H7 (cell line): ENCODE results near the gene MCM9. TPM values are rescaled to one million over a fixed set of nuclear protein-coding genes. Genes with fewer than 3 reads are reported as not detected.

Experiments
- DNase-seq: peaks from one replicate; pipeline ENCODE4 v3.0.0; 2012
- H3K27me3 ChIP-seq: 2 replicates; pipeline ENCODE4 v1.6.0; 2011; ENCODE audit warnings: mild to moderate bottlenecking, low read length; ENCODE audit not compliant: control insufficient read depth, insufficient read depth
- H3K36me3 ChIP-seq: replicated peaks from 2 replicates; pipeline ENCODE4 v1.5.1; 2011; ENCODE audit warnings: low read length; ENCODE audit not compliant: control insufficient read depth, insufficient read depth
- H3K4me3 ChIP-seq: 2 replicates; pipeline ENCODE4 v1.5.1; 2011; ENCODE audit warnings: low read depth, mild to moderate bottlenecking, control low read depth, low read length, moderate library complexity; ENCODE audit not compliant: insufficient read depth
- total RNA-seq: library from RNA; depleted of rRNA; stranded (reverse); fragments of >200 nt; shearing (Covaris generic); gene quantifications from 2 replicates; pipeline ENCODE4 v1.2.3, GENCODE V29; 2014

MCM9 gene
- total RNA-seq, 1 experiment from 2014 or later = 8.7 TPM

GRCh38 chr6:118789954-118790353 lies 145.0 kb downstream of the MCM9 start:
- H3K4me3 ChIP-seq = no peak overlapping the region
- no peaks in the 10 kb centered on the region for H3K36me3 ChIP-seq
- no peak for DNase-seq
- H3K27me3 ChIP-seq = no peaks in the 10 kb centered on the region

- H3K4me3 ChIP-seq = no peak overlapping the region
- H3K36me3 ChIP-seq = no peaks in the 10 kb centered on the region
- no peak for DNase-seq
These were observed 145.5 kb downstream of the MCM9 start for GRCh38 chr6:118789419-118789818.

GRCh38 chr6:118788702-118789101 lies 146.3 kb downstream of the MCM9 start:
- Histone ChIP-seq H3K36me3 (no peaks in the 10 kb centered on the region), H3K4me3 (no peak overlapping the region), H3K27me3 (no peaks in the 10 kb centered on the region)
- no peak for DNase-seq

More at GRCh38 chr6:118789419-118789818, 145.5 kb downstream of the MCM9 start:
- no peaks in the 10 kb centered on the region for H3K27me3 ChIP-seq

GRCh38 chr6:118787724-118788423 lies 147.1 kb downstream of the MCM9 start:
- no peak for DNase-seq
- Histone ChIP-seq H3K4me3 (no peak overlapping the region), H3K36me3 (no peaks in the 10 kb centered on the region), H3K27me3 (no peaks in the 10 kb centered on the region)

- Histone ChIP-seq H3K36me3 (no peaks in the 10 kb centered on the region), H3K27me3 (no peaks in the 10 kb centered on the region), H3K4me3 (no peak overlapping the region)
- DNase-seq = no peak
These were observed 148.1 kb downstream of the MCM9 start for GRCh38 chr6:118786596-118787453.

- Histone ChIP-seq H3K27me3 (no peaks in the 10 kb centered on the region), H3K4me3 (no peak overlapping the region), H3K36me3 (no peaks in the 10 kb centered on the region)
- DNase-seq = no peak
These were observed 149.4 kb downstream of the MCM9 start for GRCh38 chr6:118785601-118786000.

- DNase-seq = peak; percentile 33
- Histone ChIP-seq H3K4me3 (no peak overlapping the region), H3K36me3 (no peaks in the 10 kb centered on the region), H3K27me3 (no peaks in the 10 kb centered on the region)
These were observed 150.3 kb downstream of the MCM9 start for GRCh38 chr6:118784641-118785164.

GRCh38 chr6:118783931-118784550 lies 150.9 kb downstream of the MCM9 start:
- Histone ChIP-seq H3K36me3 (no peaks in the 10 kb centered on the region), H3K4me3 (no peak overlapping the region), H3K27me3 (no peaks in the 10 kb centered on the region)
- DNase-seq = no peak

GRCh38 chr6:118782651-118783050 lies 152.3 kb downstream of the MCM9 start:
- Histone ChIP-seq H3K4me3 (no peak overlapping the region), H3K27me3 (no peaks in the 10 kb centered on the region), H3K36me3 (no peaks in the 10 kb centered on the region)
- DNase-seq = no peak

- Histone ChIP-seq H3K27me3 (no peaks in the 10 kb centered on the region), H3K4me3 (no peak overlapping the region), H3K36me3 (no peaks in the 10 kb centered on the region)
- DNase-seq = no peak
These were observed 153.1 kb downstream of the MCM9 start for GRCh38 chr6:118781897-118782296.

GRCh38 chr6:118780668-118781067 lies 154.3 kb downstream of the MCM9 start:
- H3K4me3 ChIP-seq = no peak overlapping the region
- no peaks in the 10 kb centered on the region for H3K27me3 ChIP-seq
- H3K36me3 ChIP-seq = no peaks in the 10 kb centered on the region
- DNase-seq = no peak

GRCh38 chr6:118776607-118777549 lies 158.1 kb downstream of the MCM9 start:
- H3K36me3 ChIP-seq = no peaks in the 10 kb centered on the region
- peak; percentile 66 for DNase-seq
- no peak overlapping the region for H3K4me3 ChIP-seq
- no peaks in the 10 kb centered on the region for H3K27me3 ChIP-seq

- Histone ChIP-seq H3K36me3 (no peaks in the 10 kb centered on the region), H3K4me3 (no peak overlapping the region), H3K27me3 (no peaks in the 10 kb centered on the region)
- DNase-seq = no peak
These were observed 159.6 kb downstream of the MCM9 start for GRCh38 chr6:118775381-118775780.

GRCh38 chr6:118774581-118774980 lies 160.4 kb downstream of the MCM9 start:
- no peak for DNase-seq
- no peak overlapping the region for H3K4me3 ChIP-seq
- H3K27me3 ChIP-seq = no peaks in the 10 kb centered on the region
- H3K36me3 ChIP-seq = no peaks in the 10 kb centered on the region
